GM12801 (cell line): ENCODE measurements around the gene URAD.

Experiments
- TF ChIP-seq, protein P1 (sequence below): IDR thresholded peaks from one replicate; pipeline ENCODE4 v1.5.1; 2011; ENCODE audit warnings: control low read depth; ENCODE audit not compliant: insufficient read length; ENCODE audit errors: extremely low read depth

The URAD gene

DNA sequence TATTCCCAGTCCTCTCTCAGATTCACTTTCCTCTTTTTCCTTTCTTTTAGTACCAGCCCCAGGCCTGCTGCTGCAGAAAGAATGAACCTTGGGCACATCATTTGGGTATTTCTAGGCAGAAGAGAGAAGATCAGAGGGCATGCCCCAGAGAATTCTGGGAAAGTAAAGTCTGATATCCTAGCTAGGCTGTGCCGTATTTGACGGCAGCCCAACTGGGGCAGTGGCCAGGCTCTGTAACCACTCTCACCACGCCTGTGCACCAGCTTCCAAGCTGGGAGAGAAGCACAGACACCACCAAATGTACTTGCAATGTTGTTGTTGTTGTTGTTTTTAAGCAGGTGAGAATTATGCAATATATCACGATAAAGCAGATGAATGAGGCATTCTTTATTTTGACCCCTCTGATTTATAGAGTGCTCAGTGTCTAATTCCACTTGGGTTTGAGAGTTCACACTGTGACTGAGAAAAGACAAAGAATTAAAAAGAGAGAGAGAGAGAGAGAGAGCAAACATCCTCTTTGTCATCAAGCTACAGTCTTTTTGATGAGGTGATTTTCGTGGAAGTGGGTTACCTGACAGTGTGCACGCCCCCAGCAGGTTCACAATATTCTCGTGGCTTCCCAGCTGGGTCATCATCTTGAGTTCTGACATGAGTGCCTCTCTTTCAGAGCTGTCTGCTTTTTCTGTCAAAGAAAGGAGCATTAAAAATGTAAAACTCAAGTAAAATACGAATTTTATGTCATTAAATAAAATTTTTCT lies 39.3 kb upstream of the URAD start:
- TF ChIP-seq, protein P1, sequence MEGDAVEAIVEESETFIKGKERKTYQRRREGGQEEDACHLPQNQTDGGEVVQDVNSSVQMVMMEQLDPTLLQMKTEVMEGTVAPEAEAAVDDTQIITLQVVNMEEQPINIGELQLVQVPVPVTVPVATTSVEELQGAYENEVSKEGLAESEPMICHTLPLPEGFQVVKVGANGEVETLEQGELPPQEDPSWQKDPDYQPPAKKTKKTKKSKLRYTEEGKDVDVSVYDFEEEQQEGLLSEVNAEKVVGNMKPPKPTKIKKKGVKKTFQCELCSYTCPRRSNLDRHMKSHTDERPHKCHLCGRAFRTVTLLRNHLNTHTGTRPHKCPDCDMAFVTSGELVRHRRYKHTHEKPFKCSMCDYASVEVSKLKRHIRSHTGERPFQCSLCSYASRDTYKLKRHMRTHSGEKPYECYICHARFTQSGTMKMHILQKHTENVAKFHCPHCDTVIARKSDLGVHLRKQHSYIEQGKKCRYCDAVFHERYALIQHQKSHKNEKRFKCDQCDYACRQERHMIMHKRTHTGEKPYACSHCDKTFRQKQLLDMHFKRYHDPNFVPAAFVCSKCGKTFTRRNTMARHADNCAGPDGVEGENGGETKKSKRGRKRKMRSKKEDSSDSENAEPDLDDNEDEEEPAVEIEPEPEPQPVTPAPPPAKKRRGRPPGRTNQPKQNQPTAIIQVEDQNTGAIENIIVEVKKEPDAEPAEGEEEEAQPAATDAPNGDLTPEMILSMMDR: no peak

DNA sequence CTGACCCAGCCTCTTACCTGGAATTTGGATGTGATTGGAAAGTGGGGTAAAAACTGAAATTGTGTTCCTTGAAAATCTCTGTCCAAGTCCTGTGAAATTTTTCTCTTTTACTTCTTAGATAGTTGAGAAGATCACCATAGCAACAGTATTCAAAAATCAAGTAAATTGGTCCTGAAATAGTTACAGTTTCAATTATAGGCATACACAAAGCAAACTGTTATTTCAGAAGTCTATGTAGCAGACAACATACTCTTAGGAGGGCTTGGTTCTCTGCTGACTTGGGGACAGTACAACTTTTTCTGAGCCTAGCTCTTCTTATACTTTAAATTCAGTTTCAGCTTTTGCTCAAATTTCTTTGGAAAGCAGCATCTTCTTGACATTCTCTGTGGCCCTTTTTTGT lies 38.6 kb upstream of the URAD start:
- TF ChIP-seq, protein P1: no peak

DNA sequence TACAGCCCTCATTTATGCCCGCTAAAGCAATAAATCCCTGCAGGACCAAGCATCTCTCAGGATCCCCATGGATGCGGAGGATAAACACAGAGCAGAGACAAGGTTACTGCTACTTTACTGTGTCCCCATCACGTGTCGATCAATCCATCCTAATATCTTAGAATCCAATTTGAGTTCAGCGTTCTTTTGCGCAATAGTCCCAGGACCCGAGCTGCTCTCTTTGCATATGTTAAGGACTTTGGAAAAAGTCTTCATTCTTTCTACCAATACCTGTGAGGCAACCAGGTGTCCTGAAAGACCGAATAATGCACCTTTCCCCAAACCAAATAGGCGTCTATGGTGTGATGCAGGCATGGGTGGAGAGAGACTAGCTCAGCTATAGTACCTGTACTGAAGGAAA lies 38.0 kb upstream of the URAD start:
- TF ChIP-seq, protein P1: no peak

DNA sequence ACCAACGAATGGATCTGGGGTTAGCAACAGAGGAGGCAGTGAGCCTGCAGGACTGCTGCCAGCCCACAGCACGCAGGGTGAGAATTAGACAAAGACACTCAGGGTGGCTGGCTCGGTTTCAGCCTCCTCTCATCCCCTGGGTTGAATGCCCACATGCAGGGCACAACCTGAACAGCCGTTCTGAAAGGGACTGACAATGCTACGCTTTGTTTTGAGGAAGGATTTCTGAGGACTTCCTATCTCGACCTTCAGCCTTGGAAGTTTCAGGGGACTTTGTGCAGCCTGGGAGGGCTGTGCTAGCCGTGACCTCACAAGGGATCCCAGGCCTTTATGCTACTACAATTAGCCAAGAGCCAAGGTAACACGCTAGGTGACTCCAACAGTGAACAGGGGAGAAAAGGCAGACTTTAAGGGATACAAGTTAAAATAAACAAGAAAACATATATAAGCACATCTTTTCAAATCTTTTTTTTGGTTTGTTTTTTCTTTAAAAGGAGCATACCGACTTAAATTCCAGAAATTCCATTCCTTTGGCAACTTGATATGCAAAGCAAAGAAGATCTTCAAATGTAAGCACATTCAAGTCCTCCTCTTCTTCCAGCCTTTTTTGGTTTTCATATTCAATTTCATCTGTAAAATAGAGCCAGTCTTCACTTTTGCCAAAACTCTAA lies 34.5 kb upstream of the URAD start:
- TF ChIP-seq, protein P1: no peak

DNA sequence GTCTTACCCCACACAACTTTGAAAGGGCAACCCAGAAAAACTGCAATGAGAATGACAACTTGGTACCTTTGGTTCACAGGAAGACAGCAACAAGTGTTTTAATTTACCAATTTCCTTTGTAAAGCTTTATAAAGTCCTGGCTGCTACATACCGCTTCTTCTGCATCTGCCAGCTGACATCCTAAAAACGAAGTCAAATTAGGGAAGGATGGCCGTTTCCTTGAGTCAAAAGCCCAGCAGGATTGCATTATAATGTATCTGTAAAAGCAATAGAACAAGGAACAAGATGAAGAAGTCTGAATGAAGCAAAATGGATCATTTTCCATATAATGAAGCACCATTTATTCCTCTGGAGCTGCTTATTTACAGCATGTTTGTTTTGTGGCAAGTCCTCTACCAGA lies 25.8 kb upstream of the URAD start:
- TF ChIP-seq, protein P1: no peak

DNA sequence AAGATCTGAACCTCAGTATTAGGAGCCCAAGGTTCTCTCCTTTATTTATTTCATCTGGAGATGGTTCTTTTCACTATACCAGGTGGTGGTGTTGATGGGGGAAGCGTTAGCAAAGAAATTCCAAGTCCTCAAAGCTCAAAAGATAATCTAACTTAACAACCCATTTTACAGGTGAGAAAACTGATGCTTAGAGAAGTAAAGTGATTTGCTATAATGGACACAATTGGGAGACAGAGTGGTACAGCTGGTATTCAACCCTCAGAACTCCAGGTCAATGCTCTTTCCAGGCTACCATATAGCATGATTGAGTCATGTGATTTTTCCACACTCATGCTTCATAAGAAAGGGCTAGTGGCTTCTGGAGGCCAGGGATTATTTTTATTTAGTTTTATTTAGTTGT lies 25.0 kb upstream of the URAD start:
- TF ChIP-seq, protein P1: no peak

DNA sequence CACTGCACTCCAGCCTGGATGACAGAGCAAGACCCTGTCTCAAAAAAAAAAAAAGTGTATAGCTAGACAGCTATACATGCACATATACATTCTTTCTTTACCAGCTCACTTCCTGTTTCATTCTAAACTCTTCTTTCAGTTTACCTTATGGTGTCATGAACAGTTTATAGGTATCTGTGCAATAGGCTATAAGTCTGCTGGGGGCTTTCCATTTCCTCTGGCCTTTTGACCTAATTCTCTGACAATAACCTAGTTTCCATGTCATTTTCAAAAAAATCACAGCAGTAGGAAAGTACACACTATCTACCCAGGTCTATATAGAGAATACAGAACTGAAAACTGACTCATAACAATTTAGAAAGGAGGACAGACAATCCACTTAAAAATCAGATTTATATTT lies 24.4 kb upstream of the URAD start:
- TF ChIP-seq, protein P1: no peak
